ENCODE measurements around the gene KCTD17.

- TF ChIP-seq CTCF (IDR thresholded peaks at IDR 0.05): no peak
- no peak for TF ChIP-seq POLR2A (IDR thresholded peaks at IDR 0.05)
- no peak for TF ChIP-seq EP300 (IDR thresholded peaks at IDR 0.05)
Measured at GRCh38 chr22:37074537-37074936, 23.0 kb downstream of the KCTD17 start.

All from tibial nerve (tissue), 4 donors.